Muscle layer of duodenum (tissue), 2 donors: ENCODE results near the gene JTB.
"Not testable (repeated sequence)": the region's sequence is repeated elsewhere in the genome, so short reads cannot be mapped to it uniquely, and the experiment has no call there.

Source experiments
- H3K27ac ChIP-seq: one replicate; pipeline ENCODE4 v1.7.0; 2013; ENCODE audit warnings: mild to moderate bottlenecking, low read length
- H3K27me3 ChIP-seq: one replicate; pipeline ENCODE4 v1.7.0; 2013; ENCODE audit warnings: low read depth, mild to moderate bottlenecking, control low read depth, low read length
- H3K36me3 ChIP-seq, 2 donors: one replicate each; pipeline ENCODE4 v1.7.0; 2013; ENCODE audit warnings: low read length in 2 of 2, control low read depth in 1 of 2, mild to moderate bottlenecking in 1 of 2; ENCODE audit not compliant: insufficient read depth in 2 of 2, control insufficient read depth in 1 of 2
- H3K4me1 ChIP-seq, 2 donors: one replicate each; pipeline ENCODE4 v1.7.0; 2013; ENCODE audit warnings: low read length in 2 of 2, mild to moderate bottlenecking in 2 of 2, control low read depth in 1 of 2, moderate library complexity in 1 of 2; ENCODE audit not compliant: insufficient read depth in 2 of 2, control insufficient read depth in 1 of 2
- H3K4me3 ChIP-seq, 2 donors: one replicate each; pipeline ENCODE4 v1.7.0; 2013; ENCODE audit warnings: low read length in 2 of 2, low read depth in 1 of 2, mild to moderate bottlenecking in 1 of 2
- H3K9me3 ChIP-seq, 2 donors: one replicate each; pipeline ENCODE4 v1.7.0; 2013; ENCODE audit warnings: low read length in 2 of 2, control low read depth in 1 of 2, mild to moderate bottlenecking in 1 of 2; ENCODE audit not compliant: control insufficient read depth in 1 of 2
- donor health status: healthy.

Gene JTB

DNA sequence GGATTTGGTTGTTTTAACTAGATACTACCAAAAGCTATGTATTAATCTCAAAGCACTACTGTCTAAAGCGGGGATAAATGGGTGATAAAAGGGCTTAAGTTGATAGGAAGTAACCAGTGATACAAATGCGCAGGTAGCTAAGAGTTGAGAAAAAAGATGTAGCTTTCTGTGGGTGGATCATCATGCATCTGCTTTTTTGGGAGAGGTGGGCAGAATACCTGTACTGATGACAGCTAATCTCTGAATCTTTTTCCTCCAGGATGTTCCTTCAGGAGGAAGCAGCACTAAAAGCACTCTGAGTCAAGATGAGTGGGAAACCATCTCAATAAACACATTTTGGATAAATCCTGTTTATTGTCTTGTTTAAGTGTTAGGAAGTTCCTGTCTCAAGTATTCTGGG lies 14.3 kb upstream of the JTB start:
- H3K27ac ChIP-seq: peak overlapping the region; percentile 97
- H3K9me3 ChIP-seq: no peaks in the 10 kb centered on the region
- peaks cover 16 to 38% of the 10 kb centered on the region in 2 donors for H3K4me1 ChIP-seq
- no peaks in the 10 kb centered on the region for H3K27me3 ChIP-seq
- H3K4me3 ChIP-seq: peak overlapping the region; percentile 94 to 96
- peaks cover 20 to 26% of the 10 kb centered on the region in 2 donors for H3K36me3 ChIP-seq

GRCh38 chr1:153991151-153991630 lies 13.7 kb upstream of the JTB start:
- Histone ChIP-seq H3K4me1 (peaks cover 16 to 38% of the 10 kb centered on the region in 2 donors), H3K9me3 (no peaks in the 10 kb centered on the region), H3K4me3 (peak overlapping the region; percentile 94 to 96), H3K27ac (peak overlapping the region; percentile 97), H3K27me3 (no peaks in the 10 kb centered on the region), H3K36me3 (peaks cover 20 to 26% of the 10 kb centered on the region in 2 donors)

DNA sequence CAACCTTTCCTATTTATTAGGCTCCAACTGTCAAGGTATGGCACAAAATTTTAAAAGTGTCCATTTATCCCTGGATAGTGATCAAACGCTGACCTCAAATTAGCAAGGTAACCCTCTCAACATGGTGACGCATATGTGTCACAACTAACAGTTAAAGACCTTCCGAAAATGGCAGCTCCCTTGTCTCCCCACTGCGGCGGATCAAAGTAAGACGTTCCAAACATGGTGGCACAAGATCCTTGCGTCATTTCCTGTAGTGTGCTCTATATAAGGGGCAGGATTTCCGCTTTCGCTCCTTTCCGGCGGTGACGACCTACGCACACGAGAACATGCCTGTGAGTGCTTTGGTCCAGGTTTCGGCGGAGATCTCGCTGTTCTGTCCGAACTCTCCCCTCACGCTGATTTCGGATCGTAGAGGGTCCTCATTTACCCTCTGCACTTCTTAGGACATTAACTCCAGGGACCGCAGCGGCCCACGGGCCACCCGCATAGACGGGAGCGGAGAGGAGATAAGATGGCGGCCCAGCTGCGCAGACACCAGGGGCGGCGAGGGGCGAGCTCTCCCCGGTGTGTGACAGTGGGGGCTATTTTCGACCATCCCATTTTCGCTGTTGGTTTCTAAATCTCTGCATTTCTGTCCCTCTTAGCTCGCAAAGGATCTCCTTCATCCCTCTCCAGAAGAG lies 13.1 kb upstream of the JTB start, which contains the start of gene RPS27:
TSS of gene RPS27 (plus strand) at position 295 of the 683 bp plus-strand sequence. CDS start at position 330, 35 bp downstream.
- Histone ChIP-seq H3K9me3 (no peaks in the 10 kb centered on the region), H3K4me1 (peaks cover 16 to 38% of the 10 kb centered on the region in 2 donors), H3K4me3 (peak within 1 kb of the TSS; percentile 94 to 96), H3K36me3 (peaks cover 20 to 29% of the 10 kb centered on the region in 2 donors), H3K27me3 (no peaks in the 10 kb centered on the region), H3K27ac (peak within 1 kb of the TSS; percentile 97)

DNA sequence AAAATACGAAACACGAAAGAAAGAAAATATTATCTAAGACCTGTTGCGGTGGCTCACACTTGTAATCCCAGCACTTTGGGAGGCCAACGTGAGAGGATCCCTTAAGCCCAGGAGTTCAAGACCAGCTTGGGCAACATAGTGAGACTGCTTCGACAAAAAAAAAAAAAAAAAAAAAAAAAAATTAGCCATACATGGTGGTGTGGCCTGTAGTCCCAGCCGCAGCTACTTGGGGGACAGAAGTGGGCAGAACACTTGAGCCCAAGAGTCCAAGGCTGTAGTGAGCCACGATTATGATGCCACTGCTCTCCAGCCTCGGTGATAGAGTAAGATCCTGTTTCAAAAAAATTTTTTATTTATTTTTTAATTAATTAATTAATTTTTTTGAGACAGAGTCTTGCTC lies 10.1 kb upstream of the JTB start:
- Histone ChIP-seq H3K4me1 (peaks cover 22 to 34% of the 10 kb centered on the region in 2 donors), H3K9me3 (no peaks in the 10 kb centered on the region), H3K4me3 (no peak overlapping the region), H3K27me3 (no peaks in the 10 kb centered on the region), H3K36me3 (peaks cover 10 to 20% of the 10 kb centered on the region in 2 donors), H3K27ac (no peak overlapping the region)

- H3K9me3 ChIP-seq: no peaks in the 10 kb centered on the region
- no peaks in the 10 kb centered on the region for H3K27me3 ChIP-seq
- peak within 1 kb of the TSS; percentile 96 for H3K27ac ChIP-seq
- peak within 1 kb of the TSS; percentile 72 to 88 for H3K4me3 ChIP-seq
- H3K36me3 ChIP-seq: peaks cover 3 to 18% of the 10 kb centered on the region in 2 donors
- peaks cover 10 to 20% of the 10 kb centered on the region in 2 donors for H3K4me1 ChIP-seq
These were observed 8.7 kb upstream of the JTB start, which contains the start of gene RAB13 for GRCh38 chr1:153985941-153986761. Gene RAB13, minus strand, starts transcription at chr1:153986339. Its CDS starts 103 bp downstream, at chr1:153986236.

DNA sequence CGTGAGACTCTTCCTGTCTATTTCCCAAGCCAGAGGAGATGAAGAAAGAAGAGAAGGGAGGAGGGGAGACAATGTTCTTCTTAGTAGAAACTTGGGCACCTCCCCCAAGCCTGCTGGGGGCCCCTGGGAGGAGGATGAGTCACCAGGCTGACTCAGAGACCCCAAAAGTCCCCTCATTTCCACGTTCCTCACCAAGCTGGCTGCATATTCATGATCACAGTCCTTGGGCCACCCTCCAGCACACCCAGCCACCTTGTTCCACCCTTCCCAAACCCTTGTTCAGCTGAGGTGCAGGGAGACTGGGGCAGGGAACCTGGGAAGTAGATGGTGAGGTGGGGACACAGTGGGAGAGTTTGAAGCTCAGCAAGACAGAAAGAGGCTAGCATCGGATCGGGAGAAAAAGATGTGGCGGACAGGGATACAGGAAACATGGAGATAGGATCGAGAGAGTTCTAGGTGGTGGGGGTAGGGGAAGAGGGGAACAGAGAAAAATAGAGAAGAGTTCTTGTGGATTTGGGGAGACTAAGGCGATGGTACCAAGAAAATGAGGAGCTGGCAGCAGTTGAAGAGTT lies 8.0 kb upstream of the JTB start:
- no peaks in the 10 kb centered on the region for H3K9me3 ChIP-seq
- H3K4me3 ChIP-seq: peak overlapping the region; percentile 72 to 88
- peak overlapping the region; percentile 96 for H3K27ac ChIP-seq
- peaks cover 4 to 18% of the 10 kb centered on the region in 2 donors for H3K36me3 ChIP-seq
- peaks cover 10 to 20% of the 10 kb centered on the region in 2 donors for H3K4me1 ChIP-seq
- H3K27me3 ChIP-seq: no peaks in the 10 kb centered on the region

DNA sequence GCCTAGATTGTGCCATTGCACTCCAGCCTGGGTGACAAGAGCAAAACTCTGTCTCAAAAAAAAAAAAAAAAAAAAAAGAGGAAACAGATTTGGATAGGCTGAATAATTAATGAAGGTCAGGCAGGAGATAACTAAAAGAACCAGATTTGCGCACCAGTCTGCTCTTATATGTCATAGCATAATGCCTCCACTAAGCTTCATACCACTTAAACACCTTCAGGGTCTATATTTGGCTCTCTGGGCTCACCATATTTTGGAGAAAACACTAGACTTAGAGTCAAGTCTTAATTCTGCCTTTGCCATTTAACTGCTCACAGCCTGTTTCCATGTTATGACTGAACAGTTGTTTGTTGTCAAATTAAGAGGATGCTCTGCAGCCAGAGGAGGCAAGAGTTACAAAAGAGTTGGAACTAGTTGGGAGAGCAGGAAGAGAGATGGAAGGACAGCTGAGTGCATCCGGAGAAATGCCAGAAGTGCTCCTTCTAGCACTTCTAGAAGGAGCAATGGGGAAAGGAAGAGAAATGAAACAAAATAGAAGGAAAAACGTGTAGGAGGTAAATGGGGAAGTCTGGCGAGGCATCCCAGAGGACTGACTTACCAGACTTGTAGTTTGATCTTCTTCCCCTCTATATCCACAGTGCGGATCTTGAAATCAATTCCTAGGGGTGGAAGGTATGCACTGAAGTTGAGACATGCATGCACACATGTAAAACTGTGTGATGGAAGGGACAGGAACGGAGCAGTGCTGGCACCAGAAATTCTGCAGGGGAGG lies 6.8 kb upstream of the JTB start:
- Histone ChIP-seq H3K4me1 (peaks cover 10 to 20% of the 10 kb centered on the region in 2 donors), H3K27ac (peak overlapping the region; percentile 96), H3K4me3 (peak overlapping the region; percentile 72 to 88), H3K36me3 (peaks cover 4 to 18% of the 10 kb centered on the region in 2 donors), H3K27me3 (no peaks in the 10 kb centered on the region), H3K9me3 (no peaks in the 10 kb centered on the region)

DNA sequence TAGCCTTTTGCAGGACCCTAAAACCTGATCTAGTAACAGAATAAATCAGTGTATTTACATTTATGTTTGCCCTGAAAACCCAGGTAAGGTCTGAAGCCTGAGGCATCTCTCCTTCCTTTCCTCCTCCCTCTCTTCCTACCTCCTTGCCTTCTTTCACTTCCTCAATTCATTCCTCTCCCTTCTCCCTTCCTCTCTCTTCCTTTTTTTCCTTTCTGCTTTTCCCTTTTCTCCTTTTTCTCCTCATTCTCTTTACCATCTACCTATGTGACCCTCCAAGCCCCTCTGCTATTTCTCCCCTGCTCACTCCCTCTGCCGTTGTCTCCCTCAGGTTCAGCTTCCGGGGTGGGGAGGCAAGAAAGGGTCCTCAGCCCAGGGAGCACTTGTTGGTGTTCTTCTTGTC lies 4.3 kb upstream of the JTB start:
- Histone ChIP-seq H3K36me3 (peaks cover 4 to 18% of the 10 kb centered on the region in 2 donors), H3K4me1 (peaks cover 10 to 28% of the 10 kb centered on the region in 2 donors)
- H3K27me3 ChIP-seq, H3K4me3 ChIP-seq, H3K27ac ChIP-seq, H3K9me3 ChIP-seq: not testable (repeated sequence)

DNA sequence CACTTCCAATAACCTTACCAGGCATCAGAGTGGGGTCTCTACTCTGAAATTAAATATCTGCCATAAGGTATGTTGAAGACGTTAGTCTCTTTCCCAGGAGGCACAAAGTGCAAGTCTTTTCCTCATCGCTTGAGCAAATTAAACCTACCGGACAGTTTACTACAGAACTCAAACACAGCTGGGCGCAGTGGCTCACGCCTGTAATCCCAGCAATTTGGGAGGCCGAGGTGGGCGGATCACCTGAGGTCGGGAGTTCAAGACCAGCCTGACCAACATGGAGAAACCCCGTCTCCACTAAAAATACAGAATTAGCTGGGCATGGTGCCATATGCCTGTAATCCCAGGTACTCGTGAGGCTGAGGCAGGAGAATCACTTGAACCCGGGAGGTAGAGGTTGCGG lies 1.6 kb upstream of the JTB start:
- peaks cover 12 to 26% of the 10 kb centered on the region in 2 donors for H3K4me1 ChIP-seq
- H3K9me3 ChIP-seq, H3K27ac ChIP-seq, H3K27me3 ChIP-seq, H3K4me3 ChIP-seq: not testable (repeated sequence)
- H3K36me3 ChIP-seq: peaks cover 14 to 23% of the 10 kb centered on the region in 2 donors

- Histone ChIP-seq H3K36me3 (peaks cover 21 to 29% of the 10 kb centered on the region in 2 donors), H3K4me1 (peaks cover 12 to 24% of the 10 kb centered on the region in 2 donors), H3K9me3 (no peaks in the 10 kb centered on the region)
These were observed 918 bp upstream of the JTB start for GRCh38 chr1:153978274-153978909.

More at GRCh38 chr1:153978274-153978909, 918 bp upstream of the JTB start:
- H3K4me3 ChIP-seq: peak overlapping the region; percentile 90 to 92
- no peaks in the 10 kb centered on the region for H3K27me3 ChIP-seq
- peak overlapping the region; percentile 90 for H3K27ac ChIP-seq
